ENCODE results near the gene BTBD3.

BTBD3 gene

DNA sequence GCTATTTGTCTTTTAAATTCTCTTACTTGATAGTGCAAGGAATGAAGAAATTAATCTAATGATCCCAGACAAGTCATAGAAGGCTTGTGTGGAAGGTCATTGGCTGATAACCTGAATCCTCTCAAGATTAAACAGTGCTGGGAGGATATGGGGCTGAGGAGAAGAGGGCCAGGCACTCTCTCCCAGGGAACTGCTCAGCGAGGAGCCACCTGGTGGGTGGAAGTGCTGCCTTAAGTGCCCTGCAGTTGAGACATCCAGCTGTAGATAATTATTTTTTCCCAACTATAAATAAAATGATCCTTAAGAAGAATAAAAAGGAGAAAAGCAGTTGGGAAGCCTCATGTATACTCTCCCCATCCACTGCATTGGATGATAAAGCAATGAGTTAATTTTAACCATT lies 47.9 kb downstream of the BTBD3 start:
- FAIRE-seq (no peak), DNase-seq (ENCODE audit: low spot score) (no peak)

DNA sequence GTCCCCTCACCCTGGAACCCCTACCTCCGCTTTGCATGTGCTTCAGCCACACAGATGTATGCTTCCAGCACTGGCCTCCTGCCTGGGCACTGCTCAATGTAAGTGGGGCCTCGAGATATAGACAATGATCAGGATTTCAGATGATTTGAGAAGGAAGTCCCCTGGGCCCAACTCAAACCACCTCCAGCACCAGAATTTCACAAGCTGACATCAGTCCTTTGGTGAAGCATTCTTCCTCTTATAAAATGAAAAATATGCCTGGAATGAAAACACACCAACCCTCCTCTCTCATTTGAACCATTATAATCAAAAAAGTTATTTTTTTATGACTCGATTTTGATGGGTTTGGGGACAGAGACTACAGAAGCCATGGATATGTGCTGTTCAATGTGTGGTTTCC lies 48.5 kb downstream of the BTBD3 start:
- DNase-seq (ENCODE audit: low spot score) (no peak), FAIRE-seq (no peak)

DNA sequence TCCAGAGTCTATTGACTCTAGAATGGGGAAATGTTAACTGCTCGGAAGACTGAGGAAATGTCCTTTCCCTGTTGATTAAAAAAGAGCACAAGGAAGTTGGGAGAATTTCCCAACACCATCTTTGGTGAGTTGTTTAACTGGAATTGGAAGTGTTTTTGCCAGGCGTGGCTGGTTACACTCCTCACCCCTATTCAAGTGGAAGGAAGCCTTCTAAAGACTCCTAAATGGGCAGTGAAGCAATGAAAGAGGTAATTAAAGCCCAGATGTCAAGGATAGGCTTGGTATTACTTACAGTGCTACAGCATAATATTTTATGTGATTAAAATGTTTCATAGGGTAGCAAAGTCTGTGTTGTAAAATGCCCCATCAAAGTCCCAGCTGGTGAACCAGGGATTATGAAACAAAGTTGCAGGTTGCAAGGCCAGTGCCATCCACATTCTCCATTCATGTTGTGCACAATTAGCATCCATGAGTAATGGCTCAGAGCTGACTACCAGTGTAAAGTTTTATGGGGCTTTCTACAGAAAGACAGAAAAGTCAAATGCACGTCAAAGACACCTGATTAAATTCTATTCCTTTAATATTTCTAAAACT lies 52.6 kb downstream of the BTBD3 start:
- DNase-seq (ENCODE audit: low spot score), result no peak

DNA sequence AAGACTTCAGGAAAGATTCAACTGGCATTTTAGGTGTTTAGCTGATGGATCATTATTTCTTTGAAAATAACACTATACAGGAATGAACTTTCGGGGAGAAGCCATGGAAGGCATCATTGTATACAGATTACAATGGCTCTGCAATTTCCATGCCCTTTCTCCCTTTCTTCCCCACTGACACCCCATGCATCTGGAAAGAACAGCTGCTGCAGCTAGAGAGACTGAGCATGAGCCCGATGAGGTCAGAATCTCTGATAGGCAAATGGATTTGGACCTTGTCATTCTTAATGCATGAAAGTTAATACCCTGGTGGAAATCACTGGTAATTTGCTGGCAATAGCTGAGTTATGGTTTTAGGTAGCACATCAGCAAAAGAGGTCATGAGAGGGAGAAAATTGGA lies 54.8 kb downstream of the BTBD3 start:
- FAIRE-seq (no peak), DNase-seq (ENCODE audit: low spot score) (no peak)

More for the DNA sequence above, 52.6 kb downstream of the BTBD3 start:
- no peak for FAIRE-seq

All from urothelium cell line (cell line).